Loucy (cell line): Measurements from ENCODE around the gene TRABD2B.

Experiments
- H2AFZ ChIP-seq: fragments of 200-600 bp; sonication (generic); 2 replicates; pipeline ENCODE4 v1.6.0; 2016; ENCODE audit warnings: antibody characterized with exemption, mild to moderate bottlenecking, low read length, moderate library complexity
- H3F3A ChIP-seq: fragments of 200-600 bp; 2 replicates; pipeline ENCODE4 v1.6.0; 2016; ENCODE audit warnings: antibody characterized with exemption, low read depth, mild to moderate bottlenecking
- H3K27me3 ChIP-seq: fragments of 200-600 bp; sonication (generic); 2 replicates; pipeline ENCODE4 v1.6.1; 2014; ENCODE audit warnings: low read length, mild to moderate bottlenecking; ENCODE audit not compliant: insufficient read depth, poor library complexity, severe bottlenecking
- H3K36me3 ChIP-seq: fragments of 200-600 bp; sonication (generic); 2 replicates; pipeline ENCODE4 v1.6.1; 2016; ENCODE audit warnings: low read length; ENCODE audit not compliant: insufficient read depth
- H3K4me1 ChIP-seq: fragments of 200-600 bp; sonication (generic); 2 replicates; pipeline ENCODE4 v1.5.1; 2014; ENCODE audit warnings: low read length, mild to moderate bottlenecking; ENCODE audit not compliant: insufficient read depth, poor library complexity, severe bottlenecking
- H3K4me2 ChIP-seq: fragments of 200-600 bp; sonication (generic); 2 replicates; pipeline ENCODE4 v1.6.0; 2014; ENCODE audit warnings: antibody characterized with exemption, low read length, low read depth, mild to moderate bottlenecking; ENCODE audit not compliant: poor library complexity, severe bottlenecking
- H3K4me3 ChIP-seq: fragments of 200-600 bp; sonication (generic); 2 replicates; pipeline ENCODE4 v1.5.1; 2014; ENCODE audit warnings: low read length, mild to moderate bottlenecking, mixed read lengths; ENCODE audit not compliant: poor library complexity, severe bottlenecking
- H3K79me2 ChIP-seq: fragments of 200-600 bp; sonication (generic); 2 replicates; pipeline ENCODE4 v1.6.1; 2014; ENCODE audit warnings: low read length; ENCODE audit not compliant: insufficient read depth
- H3K9ac ChIP-seq: fragments of 200-600 bp; sonication (generic); 2 replicates; pipeline ENCODE4 v1.6.0; 2014; ENCODE audit warnings: mild to moderate bottlenecking, low read depth, low read length, moderate library complexity; ENCODE audit not compliant: poor library complexity, severe bottlenecking
- H3K9me2 ChIP-seq: fragments of 200-600 bp; sonication (generic); replicated peaks from 2 replicates; pipeline ENCODE4 v1.6.1; 2016; ENCODE audit warnings: low read depth, low read length, mixed read lengths
- H3K9me3 ChIP-seq: fragments of 200-600 bp; sonication (generic); 2 replicates; pipeline ENCODE4 v1.6.1; 2014; ENCODE audit warnings: mild to moderate bottlenecking, antibody characterized with exemption, low read length, low read depth; ENCODE audit not compliant: insufficient read depth
- H4K20me1 ChIP-seq: fragments of 200-600 bp; sonication (generic); 2 replicates; pipeline ENCODE4 v1.6.0; 2014; ENCODE audit warnings: antibody characterized with exemption, low read length, mild to moderate bottlenecking; ENCODE audit not compliant: insufficient read depth, poor library complexity, severe bottlenecking
- EZH2phosphoT487 ChIP-seq: fragments of 200-600 bp; IDR thresholded peaks from 2 replicates; pipeline ENCODE4 v1.6.1; 2018; ENCODE audit warnings: antibody characterized with exemption, mild to moderate bottlenecking, moderate library complexity, borderline replicate concordance
- TF ChIP-seq, protein P1 (sequence below): fragments of 200-600 bp; sonication (generic); conservative IDR thresholded peaks from 2 replicates; pipeline ENCODE4 v1.5.1; 2014; ENCODE audit warnings: mild to moderate bottlenecking, antibody characterized with exemption, low read length

TRABD2B gene

DNA sequence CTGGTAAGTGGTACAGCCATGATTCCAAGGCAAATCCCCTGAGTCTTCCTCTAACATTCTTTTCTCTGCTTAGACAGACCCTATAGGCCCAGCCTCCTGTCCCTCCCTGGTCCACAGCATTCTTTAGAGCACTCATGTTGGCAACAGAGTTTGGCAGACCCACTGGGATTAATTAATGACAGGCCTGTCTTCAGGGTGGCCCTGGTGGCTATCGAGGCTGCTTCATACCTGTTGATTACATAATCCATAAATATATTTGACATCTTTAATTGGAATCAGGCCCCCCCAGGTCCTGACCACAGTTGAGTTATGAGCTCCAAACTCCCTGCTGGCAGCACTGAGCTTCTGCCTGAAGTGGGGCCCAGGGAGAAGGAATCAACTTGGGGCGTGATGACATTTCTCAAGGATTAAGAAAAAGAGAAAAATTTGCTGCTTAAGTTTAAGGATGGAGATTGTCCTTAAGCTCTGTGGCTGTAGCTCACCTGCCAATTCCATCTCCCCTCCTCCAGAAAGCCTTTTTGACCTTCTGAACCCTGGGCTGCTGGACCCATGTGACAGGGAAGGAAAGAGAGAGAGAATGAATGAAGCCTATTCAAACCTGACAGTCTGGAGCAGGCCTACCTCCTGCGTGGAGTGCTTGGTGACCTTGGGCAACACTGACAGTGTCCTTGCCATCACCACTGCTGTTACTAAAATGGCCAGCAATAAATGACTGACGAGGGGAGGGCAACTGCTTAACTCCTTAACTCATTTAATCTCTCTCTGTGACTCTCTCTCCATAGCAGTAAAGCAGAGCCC lies 156.6 kb downstream of the TRABD2B start:
- H2AFZ ChIP-seq: no peak overlapping the region
- H3K36me3 ChIP-seq: no peaks in the 10 kb centered on the region
- H3K9me2 ChIP-seq: no peaks in the 10 kb centered on the region
- H3K4me2 ChIP-seq: no peak overlapping the region
- peaks cover 21% of the 10 kb centered on the region for H3K4me1 ChIP-seq
- H3K4me3 ChIP-seq: no peak overlapping the region
- H3K79me2 ChIP-seq: no peaks in the 10 kb centered on the region
- no peaks in the 10 kb centered on the region for H3K27me3 ChIP-seq
- H3K9me3 ChIP-seq: peaks cover 2% of the 10 kb centered on the region; the same call in 1 of the 2 replicates
- H3F3A ChIP-seq: no peaks in the 10 kb centered on the region
- no peaks in the 10 kb centered on the region for H4K20me1 ChIP-seq
- no peak for TF ChIP-seq EZH2phosphoT487
- TF ChIP-seq, protein P1, sequence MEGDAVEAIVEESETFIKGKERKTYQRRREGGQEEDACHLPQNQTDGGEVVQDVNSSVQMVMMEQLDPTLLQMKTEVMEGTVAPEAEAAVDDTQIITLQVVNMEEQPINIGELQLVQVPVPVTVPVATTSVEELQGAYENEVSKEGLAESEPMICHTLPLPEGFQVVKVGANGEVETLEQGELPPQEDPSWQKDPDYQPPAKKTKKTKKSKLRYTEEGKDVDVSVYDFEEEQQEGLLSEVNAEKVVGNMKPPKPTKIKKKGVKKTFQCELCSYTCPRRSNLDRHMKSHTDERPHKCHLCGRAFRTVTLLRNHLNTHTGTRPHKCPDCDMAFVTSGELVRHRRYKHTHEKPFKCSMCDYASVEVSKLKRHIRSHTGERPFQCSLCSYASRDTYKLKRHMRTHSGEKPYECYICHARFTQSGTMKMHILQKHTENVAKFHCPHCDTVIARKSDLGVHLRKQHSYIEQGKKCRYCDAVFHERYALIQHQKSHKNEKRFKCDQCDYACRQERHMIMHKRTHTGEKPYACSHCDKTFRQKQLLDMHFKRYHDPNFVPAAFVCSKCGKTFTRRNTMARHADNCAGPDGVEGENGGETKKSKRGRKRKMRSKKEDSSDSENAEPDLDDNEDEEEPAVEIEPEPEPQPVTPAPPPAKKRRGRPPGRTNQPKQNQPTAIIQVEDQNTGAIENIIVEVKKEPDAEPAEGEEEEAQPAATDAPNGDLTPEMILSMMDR: no peak
- H3K9ac ChIP-seq: no peak overlapping the region

DNA sequence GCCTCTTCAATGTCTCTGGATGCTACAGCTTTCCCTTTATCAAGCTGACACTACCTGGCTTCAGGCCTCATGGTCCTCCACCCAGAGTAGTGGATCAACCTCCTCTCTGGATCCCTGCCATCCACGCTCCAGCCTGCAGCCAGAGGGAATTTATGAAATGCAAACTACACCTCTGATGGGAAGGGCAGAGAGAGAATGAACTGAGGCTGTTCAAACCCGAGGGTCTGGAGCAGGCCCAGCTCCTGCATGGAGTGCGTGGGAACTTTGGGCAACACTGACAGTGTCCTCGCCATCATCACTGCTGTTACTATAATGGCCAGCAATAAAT lies 157.8 kb downstream of the TRABD2B start:
- H3K27me3 ChIP-seq: no peaks in the 10 kb centered on the region
- no peak overlapping the region for H2AFZ ChIP-seq
- no peak overlapping the region for H3K4me3 ChIP-seq
- TF ChIP-seq, protein P1: no peak
- TF ChIP-seq EZH2phosphoT487: no peak
- peaks cover 21% of the 10 kb centered on the region for H3K4me1 ChIP-seq
- H4K20me1 ChIP-seq: no peaks in the 10 kb centered on the region
- H3K9me3 ChIP-seq: peaks cover 11% of the 10 kb centered on the region
- no peaks in the 10 kb centered on the region for H3K9me2 ChIP-seq
- H3K36me3 ChIP-seq: no peaks in the 10 kb centered on the region
- no peak overlapping the region for H3K4me2 ChIP-seq
- H3F3A ChIP-seq: no peaks in the 10 kb centered on the region
- no peak overlapping the region for H3K9ac ChIP-seq
- H3K79me2 ChIP-seq: no peaks in the 10 kb centered on the region

DNA sequence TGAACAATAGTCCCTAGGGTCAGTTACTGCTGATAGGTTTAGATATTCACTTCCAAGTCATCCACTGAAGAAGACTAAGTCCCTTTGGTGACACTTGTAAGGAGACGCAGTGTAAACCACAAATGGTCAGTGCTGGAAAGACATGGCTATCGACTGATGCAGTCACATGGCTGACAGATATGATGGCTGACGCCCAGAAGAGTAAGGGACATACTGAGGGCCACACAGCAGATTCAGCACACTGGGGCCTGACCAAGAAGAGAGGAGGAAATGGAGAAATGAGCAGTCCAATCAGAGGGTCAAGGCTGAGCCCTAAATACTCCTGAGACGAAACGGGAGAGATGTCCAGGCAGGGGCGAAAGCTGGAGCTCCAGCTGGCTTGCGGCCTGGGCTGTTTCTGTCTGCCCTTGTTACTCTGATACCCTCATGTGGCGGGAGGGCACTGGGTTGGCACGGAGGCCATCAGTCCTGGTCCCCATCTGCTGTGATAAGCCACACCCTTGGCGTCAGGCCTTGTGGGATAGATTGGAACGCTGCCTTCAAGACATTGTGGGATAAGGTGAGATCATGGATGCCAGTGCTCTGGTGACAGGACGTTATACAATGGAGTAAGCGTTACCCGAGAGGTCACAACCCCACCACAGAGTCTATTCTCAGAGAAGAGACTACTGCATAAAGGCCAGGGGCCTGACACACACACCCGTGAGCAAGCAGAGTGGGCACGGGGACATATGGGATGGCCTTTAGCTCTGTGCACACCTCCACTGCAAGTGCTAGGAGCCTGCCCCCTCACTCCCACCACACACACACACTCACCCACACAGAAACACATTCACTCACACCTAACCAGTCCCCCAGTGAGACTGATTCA lies 158.4 kb downstream of the TRABD2B start:
- no peaks in the 10 kb centered on the region for H3K9me2 ChIP-seq
- no peaks in the 10 kb centered on the region for H3K79me2 ChIP-seq
- peaks cover 21% of the 10 kb centered on the region for H3K4me1 ChIP-seq
- no peak overlapping the region for H3K4me3 ChIP-seq
- H3K9ac ChIP-seq: no peak overlapping the region
- no peak for TF ChIP-seq EZH2phosphoT487
- TF ChIP-seq, protein P1: no peak
- no peaks in the 10 kb centered on the region for H3K36me3 ChIP-seq
- H4K20me1 ChIP-seq: no peaks in the 10 kb centered on the region
- H3F3A ChIP-seq: no peaks in the 10 kb centered on the region
- H3K27me3 ChIP-seq: no peaks in the 10 kb centered on the region
- H3K9me3 ChIP-seq: peaks cover 11% of the 10 kb centered on the region
- H2AFZ ChIP-seq: no peak overlapping the region
- no peak overlapping the region for H3K4me2 ChIP-seq
